Muscle layer of colon (tissue), 2 donors: Measurements from ENCODE around the gene RELL1.

Source experiments
- H3K27ac ChIP-seq: one replicate; pipeline ENCODE4 v1.7.0; 2013; ENCODE audit warnings: low read depth, mild to moderate bottlenecking, low read length, moderate library complexity
- H3K27me3 ChIP-seq, 2 donors: one replicate each; pipeline ENCODE4 v1.7.0; 2013; ENCODE audit warnings: low read length in 2 of 2, mild to moderate bottlenecking in 2 of 2; ENCODE audit not compliant: insufficient read depth in 2 of 2, control insufficient read depth in 1 of 2
- H3K36me3 ChIP-seq: one replicate; pipeline ENCODE4 v1.7.0; 2013; ENCODE audit warnings: mild to moderate bottlenecking, low read length; ENCODE audit not compliant: insufficient read depth
- H3K4me1 ChIP-seq: one replicate; pipeline ENCODE4 v1.7.0; 2013; ENCODE audit warnings: mild to moderate bottlenecking, low read length; ENCODE audit not compliant: insufficient read depth
- H3K4me3 ChIP-seq, 2 donors: one replicate each; pipeline ENCODE4 v1.7.0; 2013; ENCODE audit warnings: low read length in 2 of 2, low read depth in 1 of 2, mild to moderate bottlenecking in 1 of 2, moderate library complexity in 1 of 2
- H3K9ac ChIP-seq: one replicate; pipeline ENCODE4 v1.7.0; 2013; ENCODE audit warnings: low read length
- H3K9me3 ChIP-seq: one replicate; pipeline ENCODE4 v1.7.0; 2013; ENCODE audit warnings: mild to moderate bottlenecking, low read length
- donor health status: abdominal sarcoma.
- donor health status: Adenocarcinoma of cecum.

Gene RELL1

DNA sequence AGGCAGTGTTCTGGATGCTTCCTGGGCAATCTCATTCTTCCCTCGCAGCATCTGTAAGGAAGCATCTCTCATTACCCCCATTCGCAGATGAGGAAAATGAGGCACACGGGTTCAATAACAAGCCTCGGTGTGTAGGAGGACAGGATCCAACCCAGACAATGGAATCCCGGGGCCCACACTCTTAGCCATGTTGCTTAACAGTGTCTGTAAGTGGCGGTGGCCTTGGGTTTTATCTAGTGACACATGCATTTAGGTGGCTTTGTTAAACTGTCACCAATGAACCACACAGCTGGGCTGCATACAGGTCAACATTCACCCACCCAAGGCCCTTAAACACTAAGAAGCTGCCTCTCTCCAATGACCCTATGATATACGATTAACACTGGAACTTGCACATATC, 22.6 kb downstream of the RELL1 start:
- Histone ChIP-seq H3K4me3 (no peak overlapping the region), H3K9ac (no peak overlapping the region), H3K4me1 (peaks cover 44% of the 10 kb centered on the region), H3K36me3 (no peaks in the 10 kb centered on the region), H3K9me3 (no peaks in the 10 kb centered on the region), H3K27ac (no peak overlapping the region), H3K27me3 (no peaks in the 10 kb centered on the region)

DNA sequence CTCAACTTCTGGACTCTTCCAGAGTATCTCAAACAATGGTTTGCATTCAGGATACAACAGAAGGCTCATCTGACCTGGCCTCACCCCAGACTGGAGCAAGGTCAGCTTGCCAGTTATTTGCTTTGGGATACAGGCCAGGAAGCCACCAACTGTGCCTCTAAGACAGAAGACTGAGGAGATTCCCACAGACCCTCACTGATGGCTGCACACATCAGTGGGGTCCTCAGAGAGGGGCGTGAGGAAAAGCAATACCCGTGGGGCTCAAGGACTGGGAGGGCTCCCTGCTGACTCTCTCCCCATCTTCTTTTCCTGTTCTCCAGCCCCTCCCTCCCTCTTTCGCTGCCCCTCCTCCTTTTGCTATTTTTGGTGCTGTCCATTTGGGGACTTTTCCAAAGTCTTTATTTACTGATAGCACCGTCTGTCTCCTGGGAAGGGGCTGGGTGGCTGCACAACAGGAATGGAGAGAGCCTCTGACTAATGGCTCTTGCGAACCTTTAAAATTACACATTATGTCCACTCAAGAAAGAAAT, 23.2 kb downstream of the RELL1 start:
- H3K9me3 ChIP-seq: no peaks in the 10 kb centered on the region
- no peaks in the 10 kb centered on the region for H3K27me3 ChIP-seq
- peaks cover 44% of the 10 kb centered on the region for H3K4me1 ChIP-seq
- no peak overlapping the region for H3K4me3 ChIP-seq
- H3K27ac ChIP-seq: no peak overlapping the region
- H3K9ac ChIP-seq: no peak overlapping the region
- no peaks in the 10 kb centered on the region for H3K36me3 ChIP-seq

DNA sequence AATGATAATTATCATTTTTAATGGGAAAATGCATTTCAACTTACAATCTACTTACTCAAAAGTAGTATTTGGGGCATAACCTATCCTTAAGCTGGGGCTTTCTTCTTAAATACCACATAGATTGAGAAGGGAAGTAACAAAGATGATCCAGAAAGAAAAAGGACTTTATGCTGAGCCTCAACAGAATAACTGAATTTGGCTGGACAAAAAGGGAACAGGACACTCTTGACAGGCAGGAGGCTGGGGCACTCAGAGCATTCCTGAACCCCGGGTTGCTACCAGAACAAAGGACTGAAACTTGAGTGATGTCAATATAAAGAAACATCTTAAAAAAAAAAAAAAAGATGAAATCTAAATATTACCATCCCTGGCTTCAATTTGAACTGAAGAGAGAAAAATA, 23.9 kb downstream of the RELL1 start:
- Histone ChIP-seq H3K27ac (no peak overlapping the region), H3K9me3 (no peaks in the 10 kb centered on the region), H3K4me1 (peaks cover 44% of the 10 kb centered on the region), H3K4me3 (no peak overlapping the region), H3K27me3 (no peaks in the 10 kb centered on the region), H3K9ac (no peak overlapping the region), H3K36me3 (no peaks in the 10 kb centered on the region)

DNA sequence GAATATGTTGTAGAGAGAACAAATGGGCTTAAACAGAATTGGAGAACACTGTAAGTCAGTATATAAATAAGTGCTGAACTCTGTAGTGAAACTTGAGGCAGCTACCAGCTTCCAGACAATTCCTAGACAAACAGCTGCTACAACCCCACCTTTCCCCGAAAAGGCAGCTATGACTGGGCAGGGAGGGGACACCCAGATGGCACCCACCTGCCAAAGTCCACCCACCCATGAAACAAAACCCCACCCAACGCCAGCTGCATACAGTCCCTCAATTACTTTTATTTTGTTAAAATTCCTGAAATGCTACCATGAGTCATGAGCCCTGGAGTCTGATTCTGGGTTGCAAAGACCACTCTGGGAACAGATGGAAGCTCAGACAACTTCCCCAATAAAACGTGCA, 24.4 kb downstream of the RELL1 start:
- Histone ChIP-seq H3K4me3 (no peak overlapping the region), H3K9me3 (no peaks in the 10 kb centered on the region), H3K27ac (no peak overlapping the region), H3K9ac (no peak overlapping the region), H3K4me1 (peaks cover 43% of the 10 kb centered on the region), H3K27me3 (no peaks in the 10 kb centered on the region), H3K36me3 (no peaks in the 10 kb centered on the region)

DNA sequence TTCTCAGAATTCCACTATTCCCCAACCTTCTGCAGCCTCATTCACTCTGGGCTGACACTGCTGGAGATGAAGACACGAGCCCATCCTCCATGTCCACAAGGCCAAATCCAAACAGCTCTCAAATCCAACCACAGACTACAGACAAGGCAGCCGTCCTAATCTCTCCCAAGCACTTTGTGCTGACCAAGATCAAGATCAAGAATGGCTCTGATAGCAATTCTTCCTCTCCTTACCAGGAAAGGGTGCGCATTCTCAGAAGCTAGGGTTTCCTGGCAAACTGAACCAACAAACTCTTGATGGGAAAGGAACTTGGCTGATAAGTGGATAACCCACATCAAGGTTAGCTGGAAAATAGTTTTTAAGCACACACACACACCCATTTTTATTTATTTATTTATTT, 26.5 kb downstream of the RELL1 start:
- Histone ChIP-seq H3K27me3 (no peaks in the 10 kb centered on the region), H3K27ac (no peak overlapping the region), H3K4me3 (no peak overlapping the region), H3K9ac (no peak overlapping the region), H3K4me1 (peaks cover 22% of the 10 kb centered on the region), H3K36me3 (no peaks in the 10 kb centered on the region), H3K9me3 (no peaks in the 10 kb centered on the region)

DNA sequence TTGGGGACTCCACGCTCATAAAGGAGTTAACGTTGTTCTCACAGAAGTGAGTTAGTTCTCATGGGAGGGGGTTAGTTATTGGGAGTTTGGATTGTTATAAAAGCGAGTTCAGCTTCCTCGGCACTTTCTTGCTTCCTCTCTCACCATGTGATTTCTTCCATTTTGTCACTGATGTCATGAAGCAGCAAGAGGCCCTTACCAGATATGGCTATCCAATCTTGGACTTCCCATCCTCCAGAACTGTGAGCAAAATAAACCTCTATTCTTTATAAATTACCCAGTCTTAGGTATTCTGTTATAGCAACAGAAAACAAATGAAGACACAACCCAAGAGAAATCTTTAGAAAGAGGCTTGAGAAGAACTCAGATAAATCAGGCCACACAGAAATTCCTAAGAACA, 29.5 kb downstream of the RELL1 start:
- no peak overlapping the region for H3K9ac ChIP-seq
- no peaks in the 10 kb centered on the region for H3K36me3 ChIP-seq
- no peak overlapping the region for H3K27ac ChIP-seq
- H3K27me3 ChIP-seq: no peaks in the 10 kb centered on the region
- H3K4me3 ChIP-seq: no peak overlapping the region
- no peaks in the 10 kb centered on the region for H3K9me3 ChIP-seq
- H3K4me1 ChIP-seq: no peaks in the 10 kb centered on the region

DNA sequence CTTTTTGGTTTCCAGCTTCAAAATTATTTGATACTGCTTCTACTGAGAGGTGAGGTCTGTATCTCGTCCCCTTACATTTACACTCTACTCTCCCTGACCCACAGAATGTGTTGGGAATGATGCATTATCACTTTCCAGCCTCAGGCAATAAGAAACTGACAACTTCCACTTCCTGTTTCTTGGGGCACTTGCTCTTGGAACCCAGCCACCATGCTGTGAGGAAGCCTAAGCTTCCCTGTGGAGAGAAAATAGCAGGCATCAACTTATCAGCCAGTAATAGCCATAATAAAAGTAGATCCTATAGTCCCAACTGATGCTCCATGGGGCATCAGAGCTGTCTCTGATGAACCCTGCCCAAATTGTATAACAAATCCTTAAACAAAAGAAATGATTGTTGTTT, 32.6 kb downstream of the RELL1 start:
- Histone ChIP-seq H3K27ac (no peak overlapping the region), H3K4me1 (no peaks in the 10 kb centered on the region), H3K27me3 (no peaks in the 10 kb centered on the region), H3K36me3 (peaks cover 4% of the 10 kb centered on the region), H3K9ac (no peak overlapping the region), H3K9me3 (no peaks in the 10 kb centered on the region), H3K4me3 (no peak overlapping the region)

DNA sequence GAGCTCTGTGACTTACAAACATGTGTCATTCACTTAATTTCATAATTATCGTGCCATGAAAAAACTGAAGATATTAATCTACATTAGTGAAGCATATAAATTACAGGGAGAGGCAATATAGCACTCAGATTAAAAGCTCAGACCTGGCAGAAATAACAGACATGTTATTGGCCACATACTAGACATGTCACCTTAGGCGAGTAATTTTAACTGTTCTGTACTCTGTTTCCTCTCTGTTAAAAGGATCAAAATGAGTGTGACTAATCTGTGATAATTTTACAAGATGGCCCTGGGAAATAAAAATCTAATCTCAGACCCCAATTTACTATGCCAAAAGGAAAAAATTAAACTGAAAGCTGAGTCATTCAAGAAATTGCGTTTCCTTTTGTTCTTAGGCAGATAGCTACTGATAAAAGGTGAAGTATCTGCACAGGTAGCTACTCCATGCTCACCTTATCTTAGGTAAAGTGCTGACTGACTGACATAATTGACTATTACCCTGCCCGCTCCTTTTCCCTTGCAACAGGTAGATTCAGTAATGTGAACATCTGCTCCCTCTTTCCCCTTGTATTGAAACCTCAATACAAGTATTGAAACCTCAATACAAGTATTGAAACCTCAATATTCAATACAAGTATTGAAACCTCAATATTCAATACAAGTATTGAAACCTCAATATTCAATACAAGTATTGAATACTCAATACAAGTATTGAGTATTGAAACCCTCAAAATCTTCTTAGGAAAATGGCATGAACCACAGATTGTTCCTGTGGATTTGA, 33.2 kb downstream of the RELL1 start:
- Histone ChIP-seq H3K27me3 (no peaks in the 10 kb centered on the region), H3K36me3 (peaks cover 11% of the 10 kb centered on the region), H3K9me3 (no peaks in the 10 kb centered on the region), H3K9ac (no peak overlapping the region), H3K4me3 (no peak overlapping the region), H3K27ac (no peak overlapping the region), H3K4me1 (peaks cover 6% of the 10 kb centered on the region)

DNA sequence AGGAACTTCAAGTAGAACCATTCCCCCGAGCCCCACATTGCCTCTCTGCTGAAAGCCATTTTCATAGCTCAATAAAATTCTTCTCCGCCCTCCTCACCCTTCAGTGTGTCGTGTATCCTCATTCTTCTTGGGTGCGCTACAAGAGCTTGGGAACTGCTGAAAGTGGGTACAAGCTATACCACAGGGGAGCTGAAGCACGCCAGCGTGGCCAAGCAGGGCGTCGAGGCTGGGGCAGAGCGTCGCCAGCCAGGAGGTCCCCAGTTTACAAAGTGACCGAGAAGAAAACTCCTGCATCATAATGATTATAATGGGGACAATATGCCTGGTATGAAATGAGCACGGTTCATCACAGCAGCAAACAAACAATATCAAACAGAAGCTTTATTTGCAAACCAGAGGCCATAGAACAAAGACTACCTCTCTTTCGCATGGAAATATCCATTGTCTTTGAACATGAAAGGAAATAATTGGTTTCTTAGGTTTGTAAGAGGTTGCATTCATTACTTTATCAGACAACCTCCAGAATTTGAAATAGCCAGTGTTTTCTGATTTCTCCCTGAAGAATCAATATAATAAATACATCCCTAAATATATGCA, 34.3 kb downstream of the RELL1 start:
- Histone ChIP-seq H3K9ac (no peak overlapping the region), H3K4me3 (no peak overlapping the region), H3K9me3 (no peaks in the 10 kb centered on the region), H3K36me3 (peaks cover 19% of the 10 kb centered on the region), H3K4me1 (peaks cover 7% of the 10 kb centered on the region), H3K27ac (no peak overlapping the region), H3K27me3 (no peaks in the 10 kb centered on the region)

DNA sequence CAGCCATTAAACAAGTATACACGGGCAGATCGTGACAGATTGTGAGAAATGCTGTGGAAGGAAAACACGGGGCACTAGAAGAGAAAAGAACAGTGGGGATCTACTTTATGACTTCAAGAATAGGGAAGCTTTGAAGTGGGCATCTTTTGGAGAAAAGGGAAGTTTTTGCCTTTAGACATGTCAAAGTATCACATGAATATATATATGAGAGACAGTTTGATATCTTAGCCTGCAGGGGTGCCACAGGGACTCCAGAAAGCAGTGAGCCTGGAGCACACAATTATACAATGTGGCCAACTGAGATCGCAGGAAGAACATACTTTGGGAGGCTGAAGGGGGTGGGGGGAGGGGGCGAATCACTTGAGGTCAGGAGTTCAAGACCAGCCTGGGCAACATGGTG, 35.7 kb downstream of the RELL1 start:
- H3K9ac ChIP-seq: no peak overlapping the region
- H3K27me3 ChIP-seq: no peaks in the 10 kb centered on the region
- H3K4me3 ChIP-seq: no peak overlapping the region
- H3K27ac ChIP-seq: no peak overlapping the region
- no peaks in the 10 kb centered on the region for H3K9me3 ChIP-seq
- H3K4me1 ChIP-seq: peaks cover 7% of the 10 kb centered on the region
- H3K36me3 ChIP-seq: peaks cover 30% of the 10 kb centered on the region

DNA sequence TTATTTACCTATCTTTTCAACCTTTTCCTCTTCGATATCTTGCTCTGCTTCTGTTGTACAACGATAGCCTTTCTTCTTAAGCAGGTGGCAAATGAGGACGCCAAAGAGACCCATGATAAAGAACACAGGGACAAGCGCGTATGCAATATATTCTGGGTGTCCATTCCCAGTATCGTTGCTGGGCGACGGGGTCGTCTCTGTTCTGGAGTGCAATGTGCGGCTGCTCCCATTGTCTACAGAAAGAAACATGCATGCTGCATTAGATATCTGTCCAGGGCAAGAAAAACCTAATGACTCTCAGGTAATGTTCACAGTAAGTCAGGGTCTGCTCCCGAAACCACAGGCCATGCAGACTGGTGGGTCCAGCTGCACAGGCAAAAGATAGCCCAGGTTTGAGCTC, 36.9 kb downstream of the RELL1 start:
- Histone ChIP-seq H3K36me3 (peaks cover 32% of the 10 kb centered on the region), H3K4me1 (peaks cover 7% of the 10 kb centered on the region), H3K27ac (no peak overlapping the region), H3K4me3 (no peak overlapping the region), H3K9ac (no peak overlapping the region), H3K9me3 (no peaks in the 10 kb centered on the region), H3K27me3 (no peaks in the 10 kb centered on the region)
